ENCODE data around the gene WDR45B.

GRCh38 chr17:82649501-82650261 is 1.4 kb upstream of the WDR45B start:
- no peak for TF ChIP-seq CTCF (IDR thresholded peaks at IDR 0.05)
- no peak for TF ChIP-seq ZFX (IDR thresholded peaks at IDR 0.05; ENCODE audit: borderline replicate concordance)
